CD1c-positive myeloid dendritic cell (primary cell): ENCODE results near the gene CALML6.
A peak's percentile ranks its signal among the peaks of the same experiment; 100 is the strongest.

ENCODE experiments used
- DNase-seq: peaks from one replicate; pipeline ENCODE4 v3.0.0-alpha.2; 2016; ENCODE audit errors: extremely low spot score

Gene CALML6

DNA sequence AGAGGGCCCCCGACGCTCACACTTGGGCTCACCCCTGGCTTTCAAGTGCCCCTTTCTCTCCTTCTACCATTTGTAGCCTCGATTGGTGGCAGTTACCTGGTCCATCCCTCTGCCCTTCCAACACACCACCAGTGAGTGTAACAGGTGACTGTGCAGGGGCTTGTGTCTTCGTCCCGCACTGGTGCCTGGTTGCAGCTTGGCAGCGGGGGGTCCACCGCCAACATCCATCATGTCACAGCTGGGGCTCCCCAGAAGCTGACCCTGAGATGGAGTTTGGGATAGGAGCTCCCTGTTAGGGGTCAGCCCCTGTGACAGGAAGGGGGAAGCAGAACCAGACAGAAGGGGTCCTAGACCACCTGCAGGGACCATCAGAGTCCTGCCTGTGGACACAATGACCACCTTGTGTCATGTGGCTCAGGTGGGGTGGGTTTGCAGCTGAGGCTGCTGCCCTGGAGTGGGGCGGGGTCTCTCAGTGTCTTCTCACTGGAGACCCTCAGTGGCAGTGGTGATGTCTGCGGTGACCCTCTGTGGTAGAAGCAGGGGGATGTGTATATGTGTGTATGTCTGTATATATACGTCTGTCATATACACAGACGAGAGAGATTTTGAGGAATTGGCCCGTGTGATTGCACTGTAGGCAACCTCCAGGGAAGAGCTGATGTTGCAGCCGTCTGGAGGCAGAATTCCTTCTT lies 3.6 kb upstream of the CALML6 start:
- DNase-seq, result no peak

DNA sequence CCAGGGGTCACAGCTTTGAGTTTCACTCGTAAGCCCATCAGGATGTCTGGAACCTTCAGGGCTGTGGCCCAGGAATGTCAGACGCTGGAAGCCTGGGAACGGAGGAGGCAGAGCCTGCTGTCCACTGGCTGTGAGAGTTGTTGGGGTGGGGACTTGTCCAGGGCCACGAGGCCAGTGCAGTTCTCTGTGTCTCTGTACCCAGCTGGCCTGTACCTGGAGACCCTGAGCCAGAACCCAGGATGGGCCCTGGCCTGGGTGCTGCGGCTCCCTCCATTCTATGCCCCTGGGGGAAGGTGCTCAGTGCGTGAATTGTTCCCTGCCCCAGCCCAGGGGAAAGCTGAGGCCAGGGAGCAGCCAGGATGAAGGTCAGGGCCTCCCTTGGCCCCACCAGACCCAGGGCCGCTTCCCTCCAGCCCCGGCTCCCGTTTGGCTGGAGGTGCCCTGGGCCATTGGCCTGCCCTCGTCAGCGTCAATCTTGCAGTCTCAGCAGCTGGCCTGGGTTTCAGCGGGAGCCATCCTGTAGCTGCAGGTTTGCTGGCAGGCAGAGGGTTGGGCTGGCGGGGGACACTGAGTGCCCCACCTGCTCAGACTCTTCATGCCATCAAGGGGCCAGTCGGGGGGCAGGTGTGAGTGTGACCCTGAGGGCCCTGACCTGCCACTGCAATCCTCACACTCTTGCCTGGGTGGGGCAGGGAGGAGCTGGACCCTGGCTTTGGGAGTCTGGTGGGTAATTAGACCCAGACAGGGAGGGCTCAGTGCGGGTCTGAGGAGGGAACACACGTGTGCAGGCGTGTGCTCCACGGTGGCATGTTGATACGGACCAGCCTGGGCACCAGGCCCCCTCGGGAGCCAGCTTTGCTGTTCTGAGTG lies 724 bp upstream of the CALML6 start:
- DNase-seq, result no peak

DNA sequence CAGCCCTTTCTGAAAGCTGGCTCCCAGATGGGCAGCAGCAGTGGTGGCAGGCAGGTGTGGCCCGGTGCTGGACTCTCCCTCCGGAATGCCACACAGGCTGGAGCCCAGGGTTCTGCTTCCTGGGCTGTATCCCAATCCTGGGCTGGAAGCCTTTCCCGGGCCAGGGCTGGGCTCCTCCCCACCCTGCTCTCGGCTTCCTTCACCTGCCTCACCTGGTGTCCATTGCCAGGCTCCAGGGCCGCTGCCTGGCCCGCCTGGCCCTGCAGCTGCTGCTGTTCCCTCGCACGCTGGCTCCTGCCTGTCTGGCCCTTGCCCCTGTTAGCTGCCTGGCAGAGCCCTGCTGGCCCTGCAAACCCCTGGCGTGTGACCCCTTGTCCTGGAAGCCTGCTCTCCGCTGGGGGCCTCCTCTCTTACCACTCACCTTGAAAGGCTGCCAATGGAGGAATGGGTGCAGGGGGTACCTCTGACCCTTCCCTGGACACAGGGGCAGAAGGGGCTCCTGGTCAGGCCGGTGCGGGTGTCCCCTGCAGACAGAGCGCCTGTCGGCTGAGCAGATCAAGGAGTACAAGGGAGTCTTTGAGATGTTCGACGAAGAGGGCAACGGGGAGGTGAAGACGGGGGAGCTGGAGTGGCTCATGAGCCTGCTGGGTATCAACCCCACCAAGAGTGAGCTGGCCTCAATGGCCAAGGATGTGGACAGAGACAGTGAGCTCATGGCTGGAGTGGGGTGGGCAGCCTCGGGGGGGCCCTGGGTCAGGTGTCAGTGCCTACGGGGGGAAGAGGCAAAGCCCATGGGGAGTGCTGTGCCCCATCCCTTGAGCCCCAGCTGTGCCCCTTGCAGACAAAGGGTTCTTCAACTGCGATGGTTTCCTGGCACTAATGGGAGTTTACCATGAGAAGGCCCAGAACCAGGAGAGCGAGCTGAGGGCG lies 1.1 kb downstream of the CALML6 start:
- no peak for DNase-seq

DNA sequence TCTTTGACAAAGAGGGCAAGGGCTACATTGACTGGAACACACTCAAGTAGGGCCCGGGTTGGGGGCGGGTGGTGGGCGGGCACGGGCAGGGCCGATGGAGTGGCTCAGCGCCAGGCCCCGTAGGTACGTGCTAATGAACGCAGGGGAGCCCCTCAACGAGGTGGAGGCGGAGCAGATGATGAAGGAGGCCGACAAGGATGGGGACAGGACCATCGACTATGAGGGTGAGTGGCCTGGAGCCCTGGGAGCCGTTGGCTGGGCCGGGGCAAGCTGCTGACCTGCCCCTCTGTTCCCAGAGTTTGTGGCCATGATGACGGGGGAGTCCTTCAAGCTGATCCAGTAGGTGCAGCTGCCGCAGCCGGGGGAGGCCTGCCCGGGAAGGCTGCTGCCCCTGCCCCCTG lies 1.8 kb downstream of the CALML6 start:
- no peak for DNase-seq

DNA sequence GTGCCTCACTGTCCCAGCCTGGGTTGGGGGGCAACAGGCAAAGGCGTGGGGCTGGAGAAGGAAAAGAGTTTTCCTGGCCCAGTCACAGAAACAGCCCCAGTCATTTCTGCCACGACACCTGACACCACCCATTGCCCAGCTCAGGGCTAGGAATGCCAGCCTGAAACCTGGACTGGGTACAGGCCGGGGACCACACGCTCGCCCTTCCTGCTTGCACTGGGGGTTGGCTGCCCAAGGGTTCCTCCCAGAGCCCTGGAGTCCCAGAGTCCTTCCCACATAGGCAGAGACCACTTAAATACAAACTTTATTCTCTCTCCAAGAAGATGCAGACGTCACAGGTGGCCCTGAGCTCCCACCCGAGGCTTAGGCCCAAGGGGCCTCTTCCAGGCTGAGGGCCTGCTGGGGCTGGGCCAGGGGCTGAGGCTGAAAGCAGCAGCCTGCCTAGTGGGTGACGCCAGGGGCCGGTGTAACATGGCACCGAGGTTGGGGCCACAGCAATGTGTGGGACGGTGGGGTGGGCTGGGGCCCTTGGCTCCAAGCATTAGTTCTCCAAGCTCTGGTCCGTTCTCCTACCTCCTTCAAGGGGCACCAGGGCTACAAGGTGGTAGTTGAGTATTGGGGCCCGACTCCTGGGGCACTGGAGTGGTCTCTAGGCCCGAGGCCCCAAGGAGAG lies 2.4 kb downstream of the CALML6 start:
- no peak for DNase-seq

DNA sequence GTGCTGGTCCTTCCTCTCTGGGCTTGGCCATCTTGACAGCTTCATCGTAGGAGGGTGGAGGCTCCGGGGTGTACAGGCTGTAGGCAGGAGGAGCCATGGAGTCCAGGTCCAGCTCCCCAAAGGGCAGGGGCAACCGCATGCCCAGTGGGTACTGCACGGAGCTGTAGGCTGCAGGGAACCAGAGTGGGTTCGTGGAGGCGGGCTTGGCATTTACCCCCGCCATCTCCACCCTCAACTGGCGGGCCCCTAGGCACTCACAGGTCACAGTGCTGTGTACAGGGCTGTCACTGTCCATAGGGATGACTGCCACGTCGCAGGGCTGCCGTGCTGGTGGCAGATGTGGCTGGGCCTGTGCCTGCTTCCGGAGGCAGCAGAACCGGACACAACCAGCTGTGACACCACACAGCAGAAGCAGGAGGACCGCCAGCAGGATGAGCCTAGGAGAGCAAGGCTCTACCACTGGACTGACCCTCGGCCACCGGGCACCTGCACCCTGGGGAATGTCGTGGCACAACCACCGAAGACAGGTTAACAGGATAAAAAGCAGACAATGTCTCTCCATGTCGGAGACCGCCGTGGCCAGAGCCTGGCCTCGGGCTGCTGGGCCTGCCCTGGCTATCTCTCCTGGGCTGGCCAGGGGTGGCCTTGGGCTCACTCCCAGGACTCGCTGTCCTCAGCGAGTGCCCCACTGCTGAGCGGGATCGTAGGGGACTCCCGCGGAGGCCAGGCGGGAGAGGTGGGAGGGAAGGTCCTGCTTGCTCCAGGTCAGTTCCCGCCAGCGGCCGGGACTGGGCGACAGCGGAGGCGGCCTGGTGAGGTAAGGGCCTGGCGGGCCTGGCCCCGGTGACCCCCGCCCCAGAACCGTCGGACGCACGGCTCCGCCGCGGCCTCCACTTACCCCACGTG lies 3.2 kb downstream of the CALML6 start:
- peak; percentile 20 for DNase-seq

DNA sequence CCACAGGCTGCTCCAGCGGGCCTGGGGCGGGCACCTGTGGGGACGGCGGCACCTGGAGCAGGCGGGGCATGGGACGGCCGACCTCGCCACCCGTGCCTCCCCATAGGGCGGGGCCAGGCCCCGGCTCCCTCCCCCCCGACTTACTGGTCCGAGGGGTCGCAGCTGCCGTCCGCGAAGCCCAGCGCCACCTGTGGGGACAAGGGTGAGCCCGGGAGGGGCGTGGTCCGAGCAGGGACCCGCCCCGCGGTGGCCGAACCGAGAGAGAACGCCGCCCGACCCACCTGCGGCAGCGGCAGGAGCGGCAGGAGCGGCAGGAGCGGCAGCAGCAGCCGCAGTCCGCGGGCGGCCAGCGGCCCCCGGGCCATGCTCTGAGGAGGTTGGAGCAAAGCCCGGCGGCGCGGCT lies 3.8 kb downstream of the CALML6 start, which contains the start of gene TMEM52:
Gene TMEM52 (minus strand): TSS at position 379 of the 403 bp plus-strand sequence. CDS start 14 bp downstream, at position 365.
- DNase-seq, result no peak

DNA sequence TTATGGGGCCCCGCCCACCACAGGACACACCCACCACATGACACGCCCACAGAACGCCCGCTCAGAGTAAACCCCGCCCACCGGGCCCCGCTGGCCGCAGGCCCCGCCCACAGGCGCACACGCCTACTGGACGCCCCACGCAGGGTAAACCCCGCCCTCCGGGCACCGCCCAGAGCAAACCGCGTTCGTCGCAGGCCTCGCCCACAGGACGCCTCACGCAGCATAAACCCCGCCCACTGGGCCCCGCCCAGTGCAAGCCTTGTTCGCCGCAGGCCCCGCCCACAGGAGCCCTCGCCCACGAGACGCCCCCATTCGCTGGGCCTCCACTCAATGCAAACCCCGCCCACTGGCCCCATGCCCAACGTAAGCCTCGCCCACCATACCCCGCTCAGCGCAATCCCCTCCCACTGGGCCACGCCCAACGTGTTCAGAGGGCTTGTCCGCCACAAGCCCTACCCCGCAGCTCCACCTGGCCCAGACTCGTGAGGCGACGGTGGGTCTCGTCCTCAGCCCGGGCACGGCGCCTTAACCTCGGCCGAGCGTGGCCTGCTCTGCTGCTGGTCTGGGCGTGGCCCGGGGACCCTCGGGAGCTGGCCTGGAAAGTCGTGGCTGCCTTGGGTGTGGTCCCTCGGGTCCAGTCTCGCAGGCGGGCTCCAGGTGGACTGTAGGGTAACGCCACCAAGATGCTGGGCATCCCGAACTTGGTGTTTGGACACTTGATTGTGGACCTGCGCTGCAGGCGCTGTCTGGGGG lies 4.4 kb downstream of the CALML6 start:
- DNase-seq, result peak; percentile 98

DNA sequence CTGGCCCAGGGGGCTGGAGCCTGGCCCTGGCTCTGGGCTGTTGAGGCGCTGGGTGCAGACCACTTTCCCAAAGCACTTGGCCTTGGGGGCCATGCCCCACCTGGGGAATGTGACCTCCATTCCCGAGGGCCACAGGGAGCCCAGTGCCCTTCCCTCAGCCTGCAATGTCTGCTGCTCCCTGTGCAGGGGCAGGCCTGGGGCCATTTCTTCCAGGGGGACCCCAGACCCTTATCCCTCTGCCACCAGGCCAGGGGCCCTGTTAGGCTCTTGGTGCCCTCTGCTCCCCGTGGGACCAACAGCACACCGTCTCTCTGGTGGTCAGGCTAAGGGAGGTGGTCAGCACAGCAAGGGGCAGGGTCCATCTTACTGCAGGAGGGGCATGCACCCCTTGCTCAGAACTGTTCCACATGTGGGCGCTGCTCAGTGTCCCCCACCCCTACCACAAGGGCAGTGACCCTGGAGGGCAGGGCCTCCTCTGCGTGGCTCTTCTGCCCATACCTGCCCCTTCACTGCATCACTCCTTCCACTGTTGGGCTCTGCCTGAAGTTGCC lies 5.1 kb downstream of the CALML6 start:
- no peak for DNase-seq

DNA sequence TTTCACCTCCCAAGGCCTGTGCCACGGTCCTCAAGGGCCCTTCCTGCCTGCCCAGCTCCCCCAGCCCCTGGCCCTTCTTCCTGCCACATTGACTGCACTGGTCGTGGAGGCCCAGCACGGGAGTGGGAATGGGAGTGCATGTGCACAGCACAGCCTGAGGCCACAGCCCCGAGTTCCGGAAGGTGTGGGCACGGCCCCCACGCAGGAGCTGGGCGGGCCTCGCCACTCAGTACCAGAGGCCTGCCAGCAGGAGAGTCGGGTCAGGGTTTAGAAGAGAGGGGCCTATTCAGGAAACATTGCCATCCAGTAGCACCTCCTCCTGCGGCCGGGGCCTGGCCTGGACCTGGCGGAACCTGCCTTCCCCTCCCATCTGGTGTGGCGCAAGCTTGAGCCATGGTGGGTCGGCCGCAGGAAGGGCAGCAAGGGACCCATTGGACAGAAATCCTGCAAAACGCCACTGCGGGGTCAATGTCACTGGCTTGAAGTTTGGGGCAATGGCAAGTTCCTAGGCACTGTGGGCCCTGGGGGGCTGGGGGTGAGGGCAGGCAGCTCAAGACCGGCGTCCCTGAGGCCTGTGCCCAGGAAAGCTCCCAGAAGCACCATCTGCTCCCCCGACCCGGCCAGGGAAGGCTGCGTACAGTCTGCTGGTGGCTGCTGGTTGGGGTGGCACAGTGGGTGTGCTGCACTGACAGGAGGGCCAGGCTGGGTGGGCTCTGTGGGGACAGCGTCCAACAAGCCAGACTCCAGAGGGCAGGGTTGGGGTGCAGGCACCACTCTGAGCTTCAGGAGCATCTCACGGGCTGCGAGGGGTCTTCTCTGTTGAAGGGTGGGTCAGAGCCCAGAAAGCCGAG lies 5.8 kb downstream of the CALML6 start:
- DNase-seq, result peak; percentile 3

DNA sequence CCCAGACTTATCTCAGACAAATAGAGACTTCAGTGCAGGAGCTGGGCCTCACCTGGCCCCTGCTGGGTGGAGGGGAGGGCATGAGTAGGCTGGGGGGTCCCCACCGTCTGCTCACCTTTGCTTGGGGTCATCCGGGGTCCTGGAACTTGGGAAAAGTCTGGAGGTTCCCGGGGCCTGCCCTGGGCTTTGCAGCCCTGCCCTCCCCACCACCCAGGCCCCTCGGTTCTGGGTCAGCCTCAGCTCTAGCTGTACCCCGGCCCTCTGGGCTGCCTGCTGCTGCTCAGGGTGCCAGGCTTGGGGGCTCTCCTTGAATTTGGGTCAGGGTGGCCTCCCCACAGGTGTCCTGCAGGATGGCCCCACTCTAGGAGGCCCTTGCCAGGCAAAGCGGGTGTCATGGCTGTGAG lies 6.4 kb downstream of the CALML6 start:
- no peak for DNase-seq

DNA sequence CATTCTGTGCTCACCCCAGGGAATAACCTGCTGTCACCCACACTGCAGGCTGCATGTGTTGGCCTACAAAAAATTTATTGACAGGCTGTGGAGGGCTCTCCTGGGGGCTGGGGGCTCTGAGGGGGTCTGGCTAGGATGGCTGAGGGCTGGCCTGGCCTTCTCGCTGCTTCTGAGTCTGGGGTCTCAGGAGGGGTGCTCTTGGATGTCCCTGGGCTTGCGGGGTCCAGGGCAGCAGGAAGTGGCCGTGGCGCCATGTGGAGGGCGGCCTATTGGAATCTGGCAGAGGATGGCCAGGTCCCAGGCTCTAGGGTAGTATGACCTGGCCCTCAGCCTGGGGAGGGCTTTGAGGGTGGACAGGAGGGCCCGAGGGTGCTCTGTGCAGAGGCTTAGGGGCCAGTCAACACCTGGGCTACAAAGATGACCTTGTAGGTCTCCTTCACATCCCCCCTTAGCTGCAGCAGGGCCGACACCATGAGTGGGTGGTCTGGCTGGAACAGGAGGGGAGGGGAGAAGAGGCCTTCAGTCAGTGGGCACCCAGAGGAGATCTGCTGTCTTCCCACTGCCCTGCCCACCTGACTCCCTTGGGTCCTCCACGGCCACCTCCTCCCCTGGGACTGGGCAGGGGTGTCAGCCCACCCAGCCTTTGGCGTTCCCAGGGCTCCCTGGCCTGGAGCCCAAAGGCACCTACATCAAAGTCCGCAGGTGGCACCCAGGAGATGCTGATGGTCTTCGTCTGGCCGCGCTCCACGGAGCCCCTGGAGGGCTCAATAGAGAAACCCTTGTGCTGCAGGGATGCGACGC lies 7.0 kb downstream of the CALML6 start:
- DNase-seq, result no peak

DNA sequence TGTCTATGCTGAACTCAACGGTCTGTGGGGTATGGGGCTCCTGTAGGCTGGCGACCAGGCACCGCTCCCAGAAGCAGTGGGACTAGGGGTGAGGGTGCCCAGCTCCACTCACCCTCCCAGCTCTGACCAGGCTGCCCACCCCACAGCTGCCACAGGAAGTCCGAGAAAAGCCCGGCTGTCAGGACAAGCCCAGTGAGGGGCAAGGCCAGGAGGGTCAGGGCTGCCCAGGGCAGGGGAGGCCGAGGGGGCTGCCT lies 7.6 kb downstream of the CALML6 start:
- no peak for DNase-seq

DNA sequence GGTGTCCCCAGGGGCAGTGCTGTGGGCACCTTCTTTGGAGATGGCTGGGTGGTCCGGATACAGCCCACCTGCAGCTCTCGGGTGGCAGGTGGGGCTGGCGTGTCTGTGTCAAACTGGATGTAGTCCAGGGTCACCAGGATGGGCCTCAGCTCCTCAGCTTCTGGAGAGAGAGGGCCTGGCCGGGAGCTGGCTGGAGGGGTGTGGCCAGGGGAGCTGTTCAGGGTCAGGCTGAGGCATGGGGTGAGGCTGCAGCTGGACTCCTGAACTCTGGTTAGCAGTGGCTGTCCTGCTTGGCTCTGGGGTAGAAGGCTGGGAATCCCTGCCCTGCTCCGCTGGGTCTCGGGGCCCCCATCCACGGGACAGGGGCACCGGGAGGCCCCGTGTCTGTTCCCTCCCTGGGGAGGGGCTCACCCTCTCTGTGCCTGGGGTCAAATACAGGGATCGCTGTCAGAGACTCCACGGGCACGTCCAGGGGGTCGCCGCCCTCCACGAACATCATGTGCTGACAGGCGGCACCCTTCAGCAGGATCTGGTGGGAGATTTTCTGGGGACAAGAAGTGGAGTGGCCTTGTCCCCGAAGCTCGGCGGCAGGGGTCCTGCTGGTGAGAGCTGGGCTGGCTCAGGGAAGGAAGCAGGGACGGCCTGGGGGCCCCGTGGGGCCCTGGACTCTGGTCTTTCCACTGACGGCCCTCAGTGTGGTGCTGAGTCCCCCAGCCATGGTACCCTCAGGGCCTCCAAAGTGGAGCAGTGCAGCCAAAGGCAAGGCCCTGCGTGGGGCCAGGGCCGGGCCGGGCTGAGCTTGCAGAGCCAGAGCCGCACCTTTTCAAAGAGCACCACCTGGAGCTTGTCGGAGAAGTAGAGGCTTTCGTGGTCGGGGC lies 8.1 kb downstream of the CALML6 start:
- no peak for DNase-seq

DNA sequence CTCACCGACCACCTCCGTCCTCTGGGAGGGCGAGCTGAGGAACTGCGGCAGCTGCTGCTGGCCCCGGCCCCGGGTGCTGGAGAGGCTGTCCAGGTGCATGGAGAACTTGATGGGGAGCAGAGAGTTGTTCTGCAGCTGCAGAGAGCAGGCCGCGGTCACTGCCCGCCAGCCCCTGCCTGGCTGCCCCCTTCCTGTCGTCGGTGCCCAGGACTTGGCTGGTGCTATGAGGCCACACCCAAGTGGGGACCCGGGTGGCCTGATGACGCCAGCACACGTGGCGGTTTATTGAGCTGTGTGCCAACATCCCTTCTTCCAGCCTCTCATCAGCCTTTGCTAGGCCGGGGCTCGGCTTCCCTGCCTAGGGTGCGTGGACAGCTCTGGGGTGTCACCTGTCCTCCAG lies 9.3 kb downstream of the CALML6 start:
- DNase-seq, result no peak

DNA sequence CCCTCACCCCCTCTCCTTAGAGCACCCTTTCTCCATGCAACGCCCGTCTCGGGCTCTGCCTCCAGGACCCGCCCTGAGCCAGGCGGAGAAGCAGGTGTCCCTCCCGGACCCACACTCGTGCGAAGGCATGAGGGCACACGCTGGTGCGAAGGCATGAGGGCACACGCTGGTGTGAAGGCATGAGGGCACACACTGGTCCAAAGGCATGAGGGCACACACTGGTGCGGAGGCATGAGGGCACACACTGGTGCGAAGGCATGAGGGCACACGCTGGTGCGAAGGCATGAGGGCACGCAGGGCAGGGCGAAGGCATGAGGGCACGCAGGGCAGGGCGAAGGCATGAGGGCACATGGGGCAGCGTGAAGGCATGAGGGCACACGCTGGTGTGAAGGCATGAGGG lies 9.8 kb downstream of the CALML6 start:
- no peak for DNase-seq
